HG02678 (cell line): ENCODE measurements around the gene C3orf18.

Source experiments
- ATAC-seq: cut with Tn5 transposase; IDR thresholded peaks from one replicate; pipeline ENCODE4 v1.9.1; 2021; ENCODE audit warnings: mild to moderate bottlenecking, moderate library complexity; ENCODE audit not compliant: unreplicated experiment

C3orf18 gene

DNA sequence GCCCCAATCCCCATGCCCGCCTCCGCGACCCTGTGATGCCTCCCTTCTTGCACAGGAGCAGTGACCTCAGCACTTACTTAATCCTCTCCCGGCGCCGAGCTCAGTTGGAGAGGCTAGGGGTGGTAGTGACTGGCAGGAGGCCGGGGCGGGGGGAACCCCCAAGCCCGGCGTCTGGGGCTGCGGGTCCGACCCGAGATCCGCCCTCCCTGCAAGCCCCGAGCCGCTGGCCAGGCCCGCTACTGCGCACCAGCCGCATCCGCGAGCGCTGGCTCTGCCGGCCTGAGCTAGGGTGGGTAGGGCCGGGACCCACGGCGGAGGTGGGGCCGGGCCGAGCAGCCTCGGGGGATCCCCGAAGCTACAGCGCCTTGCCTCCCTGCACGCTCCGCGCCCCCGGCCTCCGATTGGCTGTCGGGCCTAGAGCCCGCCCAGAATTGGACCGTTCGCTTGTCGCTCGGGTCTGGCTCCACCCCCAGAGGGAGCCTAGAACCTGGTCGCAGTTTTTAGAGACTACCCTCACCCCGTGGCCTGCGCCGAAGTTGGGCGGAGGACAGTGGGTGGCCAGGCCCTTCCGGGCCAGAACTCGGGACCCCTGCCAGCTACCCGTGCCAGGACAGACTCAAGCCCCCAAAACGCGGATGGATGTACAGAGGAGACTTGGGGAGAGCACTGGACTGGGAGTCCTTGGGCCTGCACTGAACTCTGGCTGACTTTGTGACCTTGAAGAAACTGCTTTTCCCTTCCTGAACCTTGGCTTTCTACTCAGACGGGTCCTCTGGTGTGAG lies at the start of gene C3orf18:
Gene C3orf18, minus strand, starts transcription at position 362 of the 782 bp plus-strand sequence. CDS start 2,048 bp downstream, outside the sequence.
- peak; percentile 80 for ATAC-seq

- peak; percentile 75 for ATAC-seq
These were observed 49.2 kb upstream of the C3orf18 start for GRCh38 chr3:50616770-50617095.

DNA sequence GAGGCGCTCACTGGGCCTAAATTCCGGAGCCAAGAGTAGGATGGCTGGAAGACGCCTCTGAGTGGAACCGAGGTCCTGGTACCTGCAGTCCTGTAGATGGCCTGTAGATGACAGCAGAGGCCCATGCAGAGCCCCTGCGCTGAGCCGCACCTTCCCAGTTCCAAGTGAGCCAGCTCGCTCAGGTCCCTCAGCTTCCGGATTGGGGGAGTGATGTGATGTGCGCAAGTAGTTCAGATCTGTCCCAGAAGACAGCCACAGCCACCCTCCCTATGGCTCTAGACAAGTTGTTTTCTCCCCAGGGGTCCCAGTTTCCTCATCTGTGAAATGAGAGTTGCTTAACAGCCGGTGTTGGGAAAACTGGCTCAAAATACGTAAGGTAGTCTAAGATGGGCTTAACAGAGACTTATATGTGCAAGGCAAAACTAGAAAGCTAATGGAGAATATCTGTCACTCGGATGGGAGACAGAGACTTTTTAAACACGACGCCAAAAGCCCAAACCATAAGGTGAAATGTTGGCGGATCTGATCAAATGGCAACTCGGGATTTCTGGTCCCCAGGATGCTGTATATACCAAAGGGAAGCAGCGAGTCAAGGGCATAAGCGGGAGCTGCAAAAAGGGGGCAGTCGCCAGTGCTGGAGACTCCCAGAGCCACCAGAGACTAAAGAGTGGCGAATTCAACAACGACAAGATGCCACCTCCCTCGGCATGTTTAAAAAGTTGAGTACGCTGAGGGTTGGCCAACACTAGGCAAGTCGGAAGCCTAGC lies 48.6 kb upstream of the C3orf18 start:
- peak; percentile 31 for ATAC-seq

DNA sequence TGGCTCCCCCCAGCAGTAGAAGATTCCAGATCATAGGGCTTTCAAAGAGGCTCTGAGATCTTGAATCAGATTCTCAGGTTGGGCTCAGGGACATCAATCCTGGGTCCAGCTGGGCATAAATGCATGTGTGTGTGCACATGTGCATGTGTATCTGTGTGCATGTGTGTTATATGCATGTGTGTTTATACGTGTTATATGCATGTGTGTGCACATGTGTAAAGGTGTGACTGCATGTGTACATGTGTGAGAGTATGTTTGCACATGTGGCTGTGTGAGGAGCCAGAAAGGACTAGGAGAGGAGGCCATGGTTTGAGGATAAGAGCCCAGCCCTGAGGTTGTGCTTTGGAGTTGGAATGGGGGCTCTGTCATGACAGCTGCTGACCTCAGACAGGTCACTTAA lies 47.6 kb upstream of the C3orf18 start:
- ATAC-seq: no peak

DNA sequence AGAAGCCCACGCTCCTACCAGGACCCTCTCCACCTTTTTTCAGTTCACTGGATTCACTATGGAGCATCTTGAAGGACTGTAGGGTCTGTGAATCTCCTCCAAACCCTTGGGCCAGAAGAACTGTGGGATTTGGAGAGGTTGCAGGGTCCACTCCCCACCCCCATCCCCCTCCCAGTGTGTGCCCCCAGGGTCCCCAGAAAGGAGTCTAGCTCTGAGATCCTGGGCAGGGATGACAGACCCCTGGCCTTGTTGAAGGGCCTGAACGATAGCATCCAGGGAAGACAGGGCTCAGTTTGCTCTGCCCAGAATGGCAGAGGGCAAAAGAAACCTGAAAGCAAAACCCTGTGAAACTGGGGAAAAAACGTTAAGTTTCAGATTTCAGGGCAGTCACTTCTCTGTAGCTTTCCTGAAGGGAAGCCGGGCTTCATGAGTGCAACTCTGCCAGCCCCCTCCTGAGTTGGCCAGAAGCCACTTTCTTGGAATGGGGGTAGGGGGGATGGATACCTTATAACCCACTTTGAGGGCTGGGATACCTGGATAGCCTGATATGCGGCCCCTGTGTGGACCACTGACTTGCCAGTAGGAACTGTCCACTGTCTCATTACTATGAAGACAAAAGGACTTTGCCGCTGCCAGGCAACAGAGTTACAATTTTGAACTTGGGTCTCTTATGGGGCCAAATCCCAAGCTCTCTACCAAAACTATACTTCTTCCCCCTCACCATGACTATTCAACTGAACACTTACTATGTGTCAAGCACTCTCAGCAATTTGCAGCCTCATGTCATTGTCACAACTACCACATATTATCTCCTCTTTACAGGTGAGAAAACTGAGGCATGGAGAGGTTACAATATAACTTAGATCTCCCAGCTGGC lies 45.7 kb upstream of the C3orf18 start:
- ATAC-seq: no peak

DNA sequence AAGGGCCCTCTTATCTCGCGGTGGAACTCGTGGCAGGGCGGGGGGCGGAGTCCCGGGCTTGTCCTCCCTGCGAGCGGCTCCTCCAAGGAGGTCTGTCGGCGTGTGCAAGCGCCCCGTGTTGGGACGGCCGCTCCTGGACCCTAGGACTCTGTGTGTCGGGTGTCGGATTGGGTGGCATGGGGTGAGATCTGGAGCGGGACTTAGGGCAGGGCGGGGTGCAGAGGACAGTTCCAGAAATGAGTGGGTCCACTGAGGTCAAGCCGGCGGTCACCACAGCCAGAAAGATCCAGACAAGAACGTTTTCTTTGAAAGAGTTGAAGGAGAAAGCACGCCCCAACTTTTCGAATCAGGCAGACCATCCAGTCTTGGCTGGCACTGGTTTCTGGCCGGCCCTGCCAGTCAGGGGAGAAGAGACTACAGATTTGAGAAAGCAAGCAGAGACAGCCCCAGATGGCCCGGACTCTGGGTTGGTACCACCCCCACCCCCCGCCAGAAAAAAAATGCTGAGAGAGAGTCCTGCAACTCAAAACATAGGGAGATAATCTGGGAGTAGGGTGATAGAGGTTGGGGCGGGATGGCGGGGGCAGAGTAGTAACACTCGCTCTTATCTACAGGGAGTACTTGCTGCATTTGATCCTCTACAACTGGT lies 44.8 kb upstream of the C3orf18 start:
- ATAC-seq: no peak

DNA sequence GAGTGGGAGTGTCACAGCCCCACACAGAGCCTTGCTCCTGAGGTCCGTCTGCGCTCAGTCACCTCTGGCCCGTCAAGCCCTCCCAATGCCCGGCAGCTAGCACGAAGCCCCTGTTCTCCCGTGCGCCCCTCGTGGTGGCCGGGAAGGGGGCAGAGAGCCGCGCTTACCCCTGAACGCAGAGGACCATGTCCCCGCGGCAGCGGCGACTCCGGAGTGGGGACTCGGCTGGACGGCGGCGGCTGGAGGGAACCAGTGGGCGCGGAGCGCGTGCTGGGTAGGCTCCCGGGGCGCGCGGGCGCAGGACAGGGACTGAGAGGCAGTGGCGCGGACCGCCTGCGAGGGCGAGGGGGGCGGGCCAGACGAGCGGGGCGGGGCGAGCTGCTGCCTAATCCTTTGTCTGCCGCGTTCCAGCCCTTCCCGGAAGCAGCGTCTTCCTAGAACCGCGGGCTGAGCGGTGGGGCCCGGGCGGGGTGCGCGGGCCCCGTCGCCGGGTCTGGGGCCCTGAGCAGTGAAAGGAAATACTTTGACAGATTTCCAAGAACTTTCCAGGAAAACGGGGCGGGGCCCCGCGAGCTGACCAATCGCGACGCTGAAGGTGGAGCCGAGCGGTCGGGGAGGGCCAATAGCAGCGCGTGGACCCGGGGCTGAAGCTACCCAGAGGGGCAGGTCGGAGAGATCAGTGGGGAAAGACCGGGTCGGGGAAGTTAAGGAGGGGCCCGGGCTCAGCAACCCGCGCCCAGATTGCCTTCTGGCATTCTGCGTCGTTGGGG lies 44.1 kb upstream of the C3orf18 start, which contains the start of gene CISH:
Gene CISH, minus strand, starts transcription at position 311 of the 770 bp plus-strand sequence. Its CDS starts 124 bp downstream, at position 187.
- peak; percentile 70 for ATAC-seq

DNA sequence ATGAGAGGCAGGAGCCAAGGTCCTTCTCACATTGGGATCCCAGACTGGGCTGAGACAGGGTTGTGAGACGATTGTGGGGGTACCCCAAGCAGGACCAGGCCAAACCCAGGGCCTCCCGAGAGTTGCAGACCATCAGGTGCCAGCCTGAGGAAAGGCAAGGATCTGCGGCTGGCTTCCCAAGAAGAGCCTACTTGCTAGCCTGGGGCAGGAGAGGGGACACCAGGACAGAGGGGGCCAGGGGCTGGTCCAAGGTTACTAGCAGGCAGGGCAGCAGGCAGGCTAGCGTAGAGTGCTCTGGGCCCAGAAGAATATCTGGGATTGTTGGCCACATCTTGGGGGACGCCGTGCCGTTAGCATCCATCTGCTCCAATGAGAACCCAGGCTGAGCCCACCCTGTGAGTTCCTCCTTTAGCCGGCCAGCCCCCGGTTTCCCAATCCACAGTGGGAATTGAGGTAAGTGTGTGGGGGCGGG lies 43.5 kb upstream of the C3orf18 start:
- ATAC-seq: no peak

DNA sequence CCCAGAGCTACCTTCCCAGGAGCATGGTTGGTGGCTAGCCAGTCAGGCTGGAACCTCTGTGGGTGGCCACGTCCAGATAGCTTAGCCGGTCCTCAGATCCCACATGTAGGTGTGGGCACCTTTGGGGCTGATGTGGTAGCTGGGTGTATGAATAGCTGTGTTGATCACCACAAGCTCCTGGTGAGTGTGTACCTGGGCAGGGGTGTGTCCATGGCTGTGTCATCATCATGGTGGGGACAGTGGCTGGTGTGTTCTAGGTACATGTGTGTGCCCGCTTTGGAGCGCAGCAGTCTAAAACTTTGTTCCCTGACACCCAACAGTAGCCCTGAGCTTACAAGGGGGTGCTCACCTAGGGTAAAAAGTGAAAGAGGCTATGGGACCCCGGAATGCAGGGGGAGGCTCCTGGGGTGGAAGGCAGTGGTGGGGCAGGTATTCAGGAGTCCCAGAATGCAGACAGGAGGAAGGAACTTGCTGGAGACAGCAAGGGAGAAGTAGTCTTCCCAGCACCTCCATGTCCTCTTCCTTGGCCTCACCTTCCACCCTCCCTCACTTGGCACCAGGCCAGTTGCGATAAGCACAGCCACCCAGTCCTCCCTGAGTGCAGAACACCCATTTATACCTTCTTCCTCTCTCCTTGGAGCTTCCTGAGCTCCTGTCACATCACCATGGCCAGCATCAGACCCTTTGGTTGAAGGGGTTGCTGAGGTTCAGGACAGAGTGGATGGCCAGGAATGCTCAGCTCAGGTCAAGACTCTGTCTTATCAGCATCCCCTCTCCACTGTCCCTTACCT lies 42.8 kb upstream of the C3orf18 start:
- ATAC-seq: no peak

GRCh38 chr3:50609763-50610085 lies 42.2 kb upstream of the C3orf18 start:
- no peak for ATAC-seq

DNA sequence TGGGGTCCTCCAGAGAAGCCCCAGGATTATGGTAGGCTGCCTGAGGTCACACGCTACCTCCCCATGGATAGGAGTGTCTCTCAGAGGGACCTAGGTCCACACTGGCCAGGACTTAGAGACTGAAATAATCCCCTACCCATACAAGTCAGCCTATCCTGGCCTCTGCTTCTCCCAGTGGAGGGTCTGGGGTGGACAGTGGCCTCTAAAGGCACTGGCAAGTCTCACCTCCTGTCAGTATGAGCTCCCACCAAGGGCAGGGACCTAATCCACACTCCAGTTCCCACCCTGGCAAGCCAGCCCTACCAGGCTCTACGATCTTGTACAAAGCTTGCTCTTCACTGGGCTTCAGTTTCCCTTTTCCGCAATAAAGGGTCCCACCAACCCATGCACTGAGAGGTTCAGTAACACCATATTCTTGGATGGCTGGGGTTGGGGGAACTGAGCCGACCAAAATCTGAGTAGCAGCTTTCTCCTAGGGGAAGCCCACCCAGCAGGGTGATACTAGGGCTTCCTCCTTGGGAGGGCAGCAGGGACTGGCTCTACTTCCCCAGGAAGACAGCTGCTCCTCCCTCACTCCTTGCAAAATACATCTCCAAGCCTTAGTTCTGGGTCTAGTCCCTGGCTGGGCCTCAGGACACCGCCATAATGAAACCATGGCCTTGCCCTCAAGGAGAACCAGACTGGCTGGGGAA lies 41.7 kb upstream of the C3orf18 start:
- ATAC-seq: no peak

- no peak for ATAC-seq
These were observed 40.7 kb upstream of the C3orf18 start for GRCh38 chr3:50608278-50608677.

- ATAC-seq: no peak
These were observed 39.9 kb upstream of the C3orf18 start for GRCh38 chr3:50607271-50608091.

- no peak for ATAC-seq
These were observed 39.0 kb upstream of the C3orf18 start for GRCh38 chr3:50606596-50606995.

DNA sequence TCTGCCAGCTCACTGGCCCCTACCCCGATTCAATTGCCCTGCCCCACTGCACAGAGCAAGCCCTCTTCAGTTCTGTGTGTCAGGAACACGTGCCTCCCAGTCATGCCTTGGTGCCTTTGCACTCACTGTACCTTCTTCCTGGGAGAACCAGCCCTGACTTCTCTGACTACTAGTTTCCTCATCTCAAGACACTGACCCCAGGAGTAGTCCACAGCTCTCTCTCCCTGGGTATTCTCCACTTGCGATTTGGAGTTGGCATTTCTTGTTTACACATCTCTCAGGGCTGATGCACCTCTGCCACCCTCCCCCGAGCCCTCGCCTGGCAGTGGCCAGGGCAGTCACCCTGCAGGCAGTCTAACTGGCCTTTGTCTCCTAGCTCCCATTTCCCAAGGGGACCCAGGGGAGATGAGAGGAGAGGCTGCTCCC lies 38.4 kb upstream of the C3orf18 start:
- no peak for ATAC-seq

- no peak for ATAC-seq
These were observed 37.4 kb upstream of the C3orf18 start for GRCh38 chr3:50604628-50605588.
